Stimulated activated CD8-positive, alpha-beta memory T cell treated with anti-CD3 and anti-CD28 coated beads, Interleukin-12 subunit alpha, Interleukin-12 subunit beta, amount 100 ng/mL, for 24 hours (primary cell): ENCODE results near the gene HOXB3.

ENCODE experiments used
- DNase-seq: peaks from one replicate; pipeline ENCODE4 v3.0.0-alpha.2; 2020; ENCODE audit errors: extremely low read depth

Gene HOXB3

DNA sequence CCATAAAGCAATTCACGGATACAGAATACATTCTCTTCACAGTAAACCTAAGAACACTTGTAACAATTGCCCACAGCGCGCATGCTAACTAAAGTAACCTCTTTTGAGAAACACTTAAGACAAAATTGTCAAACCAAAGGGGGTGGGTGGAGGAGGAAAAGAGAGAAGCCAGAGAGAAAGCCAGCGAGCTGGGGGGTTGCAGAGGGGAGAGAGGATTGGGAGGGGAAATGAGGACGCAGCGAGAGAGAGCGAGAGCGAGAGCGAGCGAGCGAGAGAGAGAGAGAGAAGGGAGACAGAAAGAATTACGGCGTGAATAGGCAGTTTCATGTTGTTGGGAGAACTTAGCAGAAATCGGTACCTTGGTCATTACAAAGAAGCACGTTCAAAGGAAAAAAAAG lies 22.4 kb upstream of the HOXB3 start:
- no peak for DNase-seq

DNA sequence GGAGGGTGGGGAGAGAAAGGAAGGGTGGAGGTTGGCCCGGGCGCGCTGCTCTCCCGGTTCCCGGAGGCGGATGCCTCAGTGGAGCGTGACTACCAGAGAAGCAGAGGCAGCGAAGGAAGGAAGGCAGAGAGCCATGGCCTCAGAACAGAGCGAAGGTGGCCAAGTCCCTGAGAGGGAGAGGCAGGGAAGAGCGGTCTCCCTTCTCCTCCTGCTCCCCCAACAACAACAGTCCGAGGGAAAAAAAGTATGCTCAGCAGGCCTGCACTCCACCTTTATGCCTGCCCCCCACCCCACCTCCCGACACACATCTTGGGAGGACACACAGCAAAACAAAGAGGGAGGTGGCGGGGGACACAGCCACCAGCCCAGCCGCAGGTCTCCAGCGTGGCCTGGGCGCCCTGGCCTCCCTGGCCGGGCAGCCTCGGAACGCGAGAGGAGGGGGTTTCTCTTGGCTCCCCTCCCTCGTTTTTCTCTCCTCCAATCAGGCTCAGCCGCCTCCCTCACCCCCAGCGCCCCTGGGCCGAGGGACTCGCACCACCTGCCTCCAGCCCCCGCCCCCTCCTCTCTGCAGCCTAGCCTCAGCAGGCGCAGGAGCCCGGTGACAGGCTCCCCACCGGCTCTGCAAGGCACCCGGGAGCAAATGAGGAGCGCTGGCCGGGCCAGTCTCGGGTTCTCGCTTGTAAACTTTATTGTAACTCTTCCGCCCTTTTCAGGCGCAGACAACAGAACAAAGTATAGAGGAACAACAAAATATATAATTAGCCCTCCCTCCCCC lies 21.8 kb upstream of the HOXB3 start:
- no peak for DNase-seq

DNA sequence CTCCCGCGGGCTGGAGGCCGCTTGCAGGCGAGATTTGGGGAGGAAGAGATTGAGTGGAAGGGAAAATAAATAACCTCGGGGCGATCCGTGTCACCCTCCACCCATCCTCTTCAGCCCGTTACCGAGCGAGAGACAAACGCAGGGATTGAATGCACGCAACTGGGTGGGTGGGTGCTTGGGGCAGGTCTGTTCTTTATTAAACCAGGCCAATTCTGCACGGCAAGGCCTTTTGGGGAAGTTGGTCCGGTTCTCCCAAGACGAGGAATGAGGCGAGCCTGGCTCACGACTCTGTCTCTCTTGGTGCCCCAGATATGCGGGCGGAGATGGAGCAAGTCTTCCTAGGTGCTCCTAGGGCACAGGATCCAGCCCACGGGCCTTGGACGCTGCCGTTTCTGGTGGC lies 21.2 kb upstream of the HOXB3 start:
- no peak for DNase-seq

DNA sequence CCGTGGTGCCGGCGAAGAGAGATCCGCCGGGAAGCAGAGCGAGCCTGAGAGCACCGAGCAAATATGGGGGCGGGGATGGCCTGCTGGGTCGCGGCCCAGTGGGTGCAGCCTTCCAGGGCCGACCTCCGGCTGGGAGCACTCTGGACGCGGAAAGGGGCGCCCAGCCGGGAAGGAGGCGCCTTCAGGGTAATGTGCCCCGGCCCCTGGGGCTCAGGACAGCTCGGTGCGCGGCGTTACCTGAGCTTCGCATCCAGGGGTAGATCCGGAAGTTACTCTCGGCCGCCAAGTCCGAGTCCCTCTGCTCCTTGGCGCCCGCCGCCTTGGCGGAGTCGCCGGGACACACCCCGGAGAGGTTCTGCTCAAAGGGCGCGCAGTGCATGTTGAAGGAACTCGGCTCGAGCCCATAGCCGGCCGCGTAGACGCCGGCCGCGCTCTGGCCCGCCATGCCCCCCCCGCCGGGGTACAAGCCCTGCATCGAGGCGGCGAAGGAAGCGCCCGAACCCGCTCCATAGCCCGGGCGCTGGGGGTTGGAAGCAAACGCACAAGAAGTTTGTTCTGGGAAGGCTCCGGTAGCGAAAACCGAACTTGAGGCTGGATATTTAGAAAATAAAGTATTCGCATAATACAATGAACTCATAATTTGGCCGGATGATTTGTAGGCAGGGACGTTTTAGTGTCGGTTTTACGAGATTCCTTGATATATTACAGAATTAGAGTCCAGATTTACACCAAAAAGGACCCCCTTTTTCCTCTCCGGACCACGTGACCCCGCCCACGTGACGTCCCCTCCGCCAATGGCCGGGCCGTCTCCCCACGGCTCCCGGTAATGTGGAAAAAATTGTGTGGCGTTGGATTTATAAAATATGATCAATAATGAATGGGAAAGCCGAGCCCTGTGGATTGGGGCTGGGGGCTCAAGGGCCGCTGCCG lies 20.5 kb upstream of the HOXB3 start, which contains the start of gene HOXB7:
HOXB7 (minus strand) TSS at position 736 of the 930 bp plus-strand sequence; CDS start at position 637, 99 bp downstream.
- DNase-seq, result no peak

DNA sequence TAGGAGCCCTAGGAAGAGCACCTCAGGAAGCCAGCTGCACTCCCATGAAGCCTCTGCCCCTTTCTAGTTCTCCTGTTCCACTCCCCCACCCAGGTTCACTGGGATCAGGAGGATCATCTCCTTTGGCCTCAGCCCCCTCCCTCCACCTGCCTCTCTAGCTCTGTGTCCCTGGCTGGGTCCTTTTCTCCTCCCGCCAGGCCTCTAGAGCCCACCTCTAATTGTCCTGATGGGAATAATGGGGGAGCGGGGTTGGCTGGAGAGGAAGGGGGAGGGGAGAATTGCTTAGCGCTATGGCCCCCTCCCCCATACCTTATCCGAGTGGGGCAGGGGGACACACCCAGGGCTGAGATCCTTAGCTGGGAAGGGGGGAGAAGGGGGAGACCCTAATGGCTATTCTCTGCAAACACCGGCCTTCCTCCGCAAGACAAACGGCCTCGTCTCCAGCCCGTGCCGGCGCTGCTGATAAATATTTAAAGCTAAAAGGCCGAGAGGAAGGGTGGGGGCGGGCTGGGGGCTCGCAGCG lies 19.8 kb upstream of the HOXB3 start:
- DNase-seq, result no peak

GRCh38 chr17:48609033-48609432 lies 19.0 kb upstream of the HOXB3 start:
- DNase-seq, result no peak

- no peak for DNase-seq
Measured at GRCh38 chr17:48608494-48608834, 18.4 kb upstream of the HOXB3 start.

GRCh38 chr17:48606892-48607614 lies 17.0 kb upstream of the HOXB3 start:
- no peak for DNase-seq

- no peak for DNase-seq
Measured at GRCh38 chr17:48605991-48606891, 16.2 kb upstream of the HOXB3 start.

- DNase-seq, result no peak
Measured at GRCh38 chr17:48605409-48605919, 15.4 kb upstream of the HOXB3 start.

DNA sequence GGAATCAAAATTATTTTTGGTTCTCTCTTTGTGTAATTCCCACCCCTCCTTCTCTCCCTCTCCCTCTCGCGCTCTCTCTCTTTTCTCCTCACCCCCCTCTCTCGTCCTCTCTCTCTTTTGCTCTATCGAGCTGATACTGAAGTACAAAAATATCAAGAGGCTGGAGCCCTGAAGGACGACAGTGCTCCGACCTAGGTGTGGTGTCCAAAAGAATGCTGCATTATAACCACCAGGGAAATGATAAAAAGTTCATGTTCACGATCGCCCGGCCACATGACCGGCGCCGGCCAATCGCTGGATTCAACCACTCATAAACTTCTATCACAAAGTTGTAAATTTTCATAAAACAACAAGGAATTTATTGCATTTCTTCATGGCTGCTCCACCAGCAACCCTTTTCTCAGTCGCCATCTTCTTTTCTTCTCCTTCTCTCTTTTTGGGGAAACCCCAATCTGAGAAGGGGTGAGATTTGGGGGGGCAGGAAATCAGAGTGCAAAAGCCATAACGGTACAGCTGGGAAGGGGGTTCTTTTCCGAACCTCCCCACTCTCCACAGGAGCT lies 14.8 kb upstream of the HOXB3 start, which contains the start of gene HOXB6:
HOXB6 (minus strand) TSS at position 217 of the 560 bp plus-strand sequence. CDS start 6,836 bp downstream, outside the sequence.
- no peak for DNase-seq

- DNase-seq, result no peak
Measured at GRCh38 chr17:48603959-48604769, 14.1 kb upstream of the HOXB3 start.

GRCh38 chr17:48601539-48602425 lies 11.7 kb upstream of the HOXB3 start:
- DNase-seq, result no peak

GRCh38 chr17:48601207-48601538 lies 11.1 kb upstream of the HOXB3 start:
- DNase-seq, result no peak

DNA sequence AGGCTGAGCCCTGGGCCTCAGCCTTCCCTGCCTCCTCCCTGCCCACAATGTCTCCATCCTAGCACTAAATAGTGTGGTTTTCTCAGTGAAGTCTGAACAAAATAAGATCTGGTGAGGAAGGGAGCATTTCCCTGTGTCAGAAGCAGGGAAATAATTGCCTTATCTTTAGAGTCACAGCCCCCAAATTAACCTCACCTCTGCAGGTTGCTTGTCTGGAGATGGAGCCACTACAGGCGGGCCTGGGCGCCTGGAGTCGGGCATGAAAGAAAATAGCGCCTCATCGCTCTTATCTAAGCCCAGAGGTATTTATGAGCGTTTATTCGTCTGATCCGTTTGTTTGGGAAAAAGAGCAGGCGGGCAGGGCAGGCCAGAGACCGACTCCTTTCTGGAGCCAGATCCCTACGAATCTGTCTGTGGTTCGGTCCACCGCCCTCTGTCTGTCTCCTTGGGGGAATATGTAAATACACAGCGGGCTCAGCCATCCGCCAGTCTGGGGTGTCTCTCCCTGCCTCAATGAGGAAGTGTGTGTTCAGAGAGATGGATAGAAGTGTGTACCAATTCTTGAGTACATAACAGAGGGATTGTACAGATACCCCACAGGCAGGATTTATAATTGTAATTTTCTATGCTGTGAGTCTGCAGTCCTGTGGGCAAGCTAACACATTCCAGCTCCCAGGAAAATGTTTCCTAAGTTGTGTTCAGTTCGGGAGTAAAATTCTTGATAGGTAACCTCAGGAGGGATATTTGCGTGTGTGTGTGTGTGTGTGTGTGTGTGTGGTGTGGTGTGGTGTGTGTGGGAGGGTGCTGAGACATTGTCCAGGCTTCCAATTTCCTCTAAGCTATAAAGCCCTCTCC lies 10.4 kb upstream of the HOXB3 start:
- no peak for DNase-seq

GRCh38 chr17:48599354-48599753 lies 9.3 kb upstream of the HOXB3 start:
- DNase-seq, result no peak

DNA sequence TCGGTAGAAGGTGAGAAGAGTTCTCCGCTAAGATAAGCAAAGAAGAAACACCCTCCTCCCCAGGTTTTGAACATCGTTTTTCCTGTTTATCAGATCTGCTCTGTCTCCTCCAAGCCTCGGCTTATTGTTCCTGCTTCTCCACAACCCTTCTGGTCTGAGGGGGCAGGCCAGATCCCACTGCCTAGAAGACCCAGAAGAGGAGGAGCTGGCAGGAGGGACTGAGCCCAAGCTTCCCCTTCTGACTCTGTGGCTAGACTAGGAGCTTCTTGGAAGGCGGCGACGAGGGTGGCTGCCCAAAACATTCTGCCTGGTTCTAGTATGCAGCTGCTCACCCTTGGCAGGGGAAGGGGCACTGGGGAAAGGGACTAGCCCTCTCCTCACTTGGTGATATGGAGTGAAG lies 8.7 kb upstream of the HOXB3 start:
- no peak for DNase-seq
